H1 (cell line): ENCODE data around the gene CTNND2. TPM values are rescaled to one million over a fixed set of nuclear protein-coding genes. Genes with fewer than 3 reads are reported as not detected.

Experiments used
- CBX5 ChIP-seq: fragments of 300-800, 300-1000 bp; sonication (generic); IDR thresholded peaks from 2 replicates; pipeline ENCODE4 v1.7.1; 2016; ENCODE audit warnings: antibody characterized with exemption, low read length, low read depth
- CHD2 ChIP-seq: IDR thresholded peaks from 2 replicates; pipeline ENCODE4 v1.6.1; 2012; ENCODE audit warnings: low read length, improper control_type of control experiment
- POLR2AphosphoS5 ChIP-seq: IDR thresholded peaks from 2 replicates; pipeline ENCODE4 v1.6.1; 2011; ENCODE audit warnings: low read depth, low read length
- polyA plus RNA-seq, 7 experiments: library from polyadenylated mRNA; depleted of rRNA in 3 of 7; stranded (reverse) in 5 of 7; unstranded in 2 of 7; fragments of >200 nt in 5 of 7; fragments of 200-250 nt in 2 of 7; gene quantifications; 1 replicate in 5 of 7; 2 replicates in 1 of 7; 4 replicates in 1 of 7; pipeline versions ENCODE4 v1.2.1 to v1.2.3, GENCODE V29; 2011 to 2013; ENCODE audit warnings: missing spikeins in 2 of 7, mixed read lengths in 2 of 7
- total RNA-seq: library from RNA; stranded (reverse); fragmentation: NEBNext Ultra II Directional; extraction: Animal tissue kit (Norgen Biotek cat#: 25700); gene quantifications from 2 replicates; pipeline ENCODE4 v1.2.1, GENCODE V29; 2021

Gene CTNND2
- total and polyA plus RNA-seq, 2 of the 8 experiments (the other 6 are each of a cell fraction or from before 2014, with no cell fraction given), result 7.4 to 14.2 TPM

- TF ChIP-seq CHD2, result no peak
- TF ChIP-seq POLR2AphosphoS5, result no peak
- TF ChIP-seq CBX5, result no peak
- TF ChIP-seq, all 59 proteins: peak for 0
Measured at GRCh38 chr5:11906497-11906896, 2.3 kb upstream of the CTNND2 start (continued).
